ENCODE measurements around the gene CAMK1D.
"Not testable (repeated sequence)": the region's sequence is repeated elsewhere in the genome, so short reads cannot be mapped to it uniquely, and the experiment has no call there.

The CAMK1D gene

GRCh38 chr10:12862459-12862858 lies 513.1 kb downstream of the CAMK1D start:
- H3K4me3 ChIP-seq (replicated peaks in 1 of 2; ENCODE audit: low read depth in 2 of 2, low read length in 2 of 2): no peak overlapping the region
- TF ChIP-seq, protein P1, sequence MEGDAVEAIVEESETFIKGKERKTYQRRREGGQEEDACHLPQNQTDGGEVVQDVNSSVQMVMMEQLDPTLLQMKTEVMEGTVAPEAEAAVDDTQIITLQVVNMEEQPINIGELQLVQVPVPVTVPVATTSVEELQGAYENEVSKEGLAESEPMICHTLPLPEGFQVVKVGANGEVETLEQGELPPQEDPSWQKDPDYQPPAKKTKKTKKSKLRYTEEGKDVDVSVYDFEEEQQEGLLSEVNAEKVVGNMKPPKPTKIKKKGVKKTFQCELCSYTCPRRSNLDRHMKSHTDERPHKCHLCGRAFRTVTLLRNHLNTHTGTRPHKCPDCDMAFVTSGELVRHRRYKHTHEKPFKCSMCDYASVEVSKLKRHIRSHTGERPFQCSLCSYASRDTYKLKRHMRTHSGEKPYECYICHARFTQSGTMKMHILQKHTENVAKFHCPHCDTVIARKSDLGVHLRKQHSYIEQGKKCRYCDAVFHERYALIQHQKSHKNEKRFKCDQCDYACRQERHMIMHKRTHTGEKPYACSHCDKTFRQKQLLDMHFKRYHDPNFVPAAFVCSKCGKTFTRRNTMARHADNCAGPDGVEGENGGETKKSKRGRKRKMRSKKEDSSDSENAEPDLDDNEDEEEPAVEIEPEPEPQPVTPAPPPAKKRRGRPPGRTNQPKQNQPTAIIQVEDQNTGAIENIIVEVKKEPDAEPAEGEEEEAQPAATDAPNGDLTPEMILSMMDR (IDR thresholded peaks at IDR 0.05; ENCODE audit: low read depth, low read length): no peak
- DNase-seq (ENCODE audit: low read depth in 2 of 2): no peak

DNA sequence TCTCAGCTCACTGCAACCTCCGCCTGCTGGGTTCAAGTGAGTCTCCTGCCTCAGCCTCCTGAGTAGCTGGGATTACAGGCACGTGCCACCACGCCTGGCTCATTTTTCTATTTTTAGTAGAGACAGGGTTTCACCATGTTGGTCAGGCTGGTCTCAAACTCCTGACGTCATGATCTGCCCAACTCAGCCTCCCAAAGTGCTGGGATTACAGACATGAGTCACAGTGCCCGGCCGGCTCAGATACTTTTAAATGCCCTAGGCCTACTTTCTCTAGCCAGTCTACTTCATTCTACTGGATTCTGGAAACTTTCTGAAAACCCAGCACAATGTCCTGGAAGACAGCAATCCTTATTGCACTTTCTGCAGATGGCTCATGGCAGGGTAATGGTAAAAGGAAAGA lies 516.2 kb downstream of the CAMK1D start:
- DNase-seq (ENCODE audit: low read depth in 2 of 2); H3K4me3 ChIP-seq (replicated peaks in 1 of 2; ENCODE audit: low read depth in 2 of 2, low read length in 2 of 2): not testable (repeated sequence)

- TF ChIP-seq, protein P1 (IDR thresholded peaks at IDR 0.05; ENCODE audit: low read depth, low read length): no peak
- H3K4me3 ChIP-seq (replicated peaks in 1 of 2; ENCODE audit: low read depth in 2 of 2, low read length in 2 of 2): no peak overlapping the region
- DNase-seq (ENCODE audit: low read depth in 2 of 2): no peak
These were observed 518.9 kb downstream of the CAMK1D start for GRCh38 chr10:12868229-12868628.

- TF ChIP-seq, protein P1 (IDR thresholded peaks at IDR 0.05; ENCODE audit: low read depth, low read length): no peak
- no peak for DNase-seq (ENCODE audit: low read depth in 2 of 2)
These were observed 520.1 kb downstream of the CAMK1D start for GRCh38 chr10:12869427-12869826.

GRCh38 chr10:12872577-12872976 lies 523.2 kb downstream of the CAMK1D start:
- no peak for DNase-seq (ENCODE audit: low read depth in 2 of 2)
- H3K4me3 ChIP-seq (replicated peaks in 1 of 2; ENCODE audit: low read depth in 2 of 2, low read length in 2 of 2): no peak overlapping the region
- TF ChIP-seq, protein P1 (IDR thresholded peaks at IDR 0.05; ENCODE audit: low read depth, low read length): no peak

More at GRCh38 chr10:12869427-12869826, 520.1 kb downstream of the CAMK1D start:
- H3K4me3 ChIP-seq (replicated peaks in 1 of 2; ENCODE audit: low read depth in 2 of 2, low read length in 2 of 2): no peak overlapping the region

DNA sequence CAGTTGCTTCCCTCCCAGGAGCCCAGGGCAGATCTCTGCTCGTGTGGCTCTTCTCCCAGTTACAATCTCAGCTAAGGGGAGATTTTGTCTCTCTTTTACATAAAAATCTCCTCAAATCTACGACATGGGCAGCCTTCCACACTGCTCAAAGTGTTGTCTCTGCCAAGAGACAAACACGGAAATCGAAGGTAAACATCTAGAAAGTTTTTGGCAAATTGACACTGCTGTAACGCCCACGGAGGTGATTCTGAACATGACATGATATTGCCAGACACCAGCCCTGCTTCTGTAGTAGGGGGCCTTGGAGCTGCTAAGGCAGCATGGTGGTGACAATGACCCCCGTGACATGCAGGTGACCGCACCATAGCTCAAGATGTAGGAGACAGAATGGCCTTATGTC lies 523.8 kb downstream of the CAMK1D start:
- TF ChIP-seq, protein P1 (IDR thresholded peaks at IDR 0.05; ENCODE audit: low read depth, low read length): no peak
- DNase-seq (ENCODE audit: low read depth in 2 of 2): no peak
- H3K4me3 ChIP-seq (replicated peaks in 1 of 2; ENCODE audit: low read depth in 2 of 2, low read length in 2 of 2): no peak overlapping the region

DNA sequence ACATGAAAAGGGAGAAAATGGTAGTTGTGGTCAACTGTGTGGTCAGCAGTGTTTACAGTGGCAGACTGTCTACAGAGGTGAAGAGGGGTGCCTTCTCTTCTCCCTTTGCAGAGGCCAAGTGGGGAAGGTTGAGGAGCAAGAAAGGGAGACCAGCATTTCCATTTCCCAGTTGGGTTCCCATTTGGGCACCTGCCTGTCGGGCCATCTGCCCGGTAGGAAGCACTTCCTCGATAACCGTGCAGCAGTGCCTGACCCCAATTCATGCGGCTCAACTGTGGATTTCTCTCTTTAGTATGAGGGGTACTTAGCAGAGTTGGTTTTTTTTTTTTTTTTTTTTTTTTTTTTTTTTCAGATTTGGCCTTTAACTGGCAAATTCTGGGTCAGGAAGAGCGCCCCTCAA lies 525.2 kb downstream of the CAMK1D start:
- no peak for DNase-seq (ENCODE audit: low read depth in 2 of 2)
- TF ChIP-seq, protein P1 (IDR thresholded peaks at IDR 0.05; ENCODE audit: low read depth, low read length): no peak
- H3K4me3 ChIP-seq (replicated peaks in 1 of 2; ENCODE audit: low read depth in 2 of 2, low read length in 2 of 2): no peak overlapping the region
